ENCODE data around the gene FBXW10B. TPM values are rescaled to one million over a fixed set of nuclear protein-coding genes. Genes with fewer than 3 reads are reported as not detected.

FBXW10B gene
- total and polyA plus RNA-seq, 4 donors: 0.10 to 0.59 (median 0.42) TPM; not detected in 1

GRCh38 chr17:15649861-15650421 is 30.4 kb upstream of the FBXW10B start:
- Histone ChIP-seq H3K9ac (ENCODE audit: low read depth in 1 of 2, low read length in 2 of 2) (no peak overlapping the region), H3K36me3 (ENCODE audit: control insufficient read depth in 4 of 4, insufficient read depth in 3 of 4, low read depth in 1 of 4, low read length in 3 of 4) (no peaks in the 10 kb centered on the region), H3K27me3 (ENCODE audit: control insufficient read depth in 4 of 4, insufficient read depth in 4 of 4, low read length in 3 of 4) (no peaks in the 10 kb centered on the region), H3K27ac (ENCODE audit: low read depth in 1 of 2, low read length in 2 of 2) (no peak overlapping the region), H3K9me3 (ENCODE audit: control insufficient read depth in 4 of 4, low read length in 3 of 4) (no peaks in the 10 kb centered on the region), H3K4me1 (ENCODE audit: control insufficient read depth in 4 of 4, insufficient read depth in 4 of 4, low read length in 3 of 4) (peaks cover 0 to 7% (median 3%) of the 10 kb centered on the region in 4 donors), H3K4me3 (ENCODE audit: low read depth in 1 of 3, low read length in 3 of 3) (no peak overlapping the region)
- 57% methylated on average over 6 of the region's 6 CpGs for WGBS
- DNase-seq (ENCODE audit: low spot score): no peak
- TF ChIP-seq REST (IDR thresholded peaks at IDR 0.05) (no peak), HNF4G (IDR thresholded peaks at IDR 0.05) (no peak), FOXA1 (IDR thresholded peaks at IDR 0.05) (no peak), NR2F2 (IDR thresholded peaks at IDR 0.05) (no peak)
- TF ChIP-seq, protein P1, sequence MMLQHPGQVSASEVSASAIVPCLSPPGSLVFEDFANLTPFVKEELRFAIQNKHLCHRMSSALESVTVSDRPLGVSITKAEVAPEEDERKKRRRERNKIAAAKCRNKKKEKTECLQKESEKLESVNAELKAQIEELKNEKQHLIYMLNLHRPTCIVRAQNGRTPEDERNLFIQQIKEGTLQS (IDR thresholded peaks at IDR 0.05): no peak

DNA sequence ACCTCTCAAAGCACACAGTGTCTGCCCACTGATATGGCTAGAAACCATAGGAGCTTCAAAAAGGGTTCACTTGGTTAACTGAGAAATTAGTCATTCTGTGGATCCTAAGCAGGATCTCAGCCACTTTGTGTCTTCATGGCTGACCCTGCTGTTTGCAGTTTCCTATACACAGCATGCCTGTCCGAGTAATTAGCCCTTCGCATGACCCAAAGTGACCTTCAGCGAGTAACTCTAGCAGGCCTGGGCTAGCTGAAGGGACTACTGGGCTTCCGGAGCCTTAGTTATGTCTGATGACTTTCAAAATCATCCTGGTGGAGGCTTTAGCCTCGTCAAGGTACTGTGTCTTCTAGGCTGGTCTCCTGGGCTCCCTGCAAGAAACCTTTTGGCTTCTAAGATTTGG is 28.9 kb upstream of the FBXW10B start:
- Histone ChIP-seq H3K4me3 (ENCODE audit: low read depth in 1 of 3, low read length in 3 of 3) (no peak overlapping the region), H3K27me3 (ENCODE audit: control insufficient read depth in 4 of 4, insufficient read depth in 4 of 4, low read length in 3 of 4) (no peaks in the 10 kb centered on the region), H3K27ac (ENCODE audit: low read depth in 1 of 2, low read length in 2 of 2) (no peak overlapping the region), H3K4me1 (ENCODE audit: control insufficient read depth in 4 of 4, insufficient read depth in 4 of 4, low read length in 3 of 4) (peaks cover 0 to 7% (median 3%) of the 10 kb centered on the region in 4 donors), H3K9ac (ENCODE audit: low read depth in 1 of 2, low read length in 2 of 2) (no peak overlapping the region), H3K36me3 (ENCODE audit: control insufficient read depth in 4 of 4, insufficient read depth in 3 of 4, low read depth in 1 of 4, low read length in 3 of 4) (no peaks in the 10 kb centered on the region), H3K9me3 (ENCODE audit: control insufficient read depth in 4 of 4, low read length in 3 of 4) (no peaks in the 10 kb centered on the region)
- TF ChIP-seq MAX (IDR thresholded peaks at IDR 0.05): no peak
- no peak for TF ChIP-seq JUND (IDR thresholded peaks at IDR 0.05)
- TF ChIP-seq TAF1 (conservative IDR thresholded peaks at IDR 0.05): no peak
- TF ChIP-seq RAD21 (IDR thresholded peaks at IDR 0.05): no peak
- TF ChIP-seq FOXA2 (IDR thresholded peaks at IDR 0.05): no peak
- no peak for TF ChIP-seq SP1 (IDR thresholded peaks at IDR 0.05)
- no peak for TF ChIP-seq YY1 (IDR thresholded peaks at IDR 0.05)
- TF ChIP-seq, protein P2, sequence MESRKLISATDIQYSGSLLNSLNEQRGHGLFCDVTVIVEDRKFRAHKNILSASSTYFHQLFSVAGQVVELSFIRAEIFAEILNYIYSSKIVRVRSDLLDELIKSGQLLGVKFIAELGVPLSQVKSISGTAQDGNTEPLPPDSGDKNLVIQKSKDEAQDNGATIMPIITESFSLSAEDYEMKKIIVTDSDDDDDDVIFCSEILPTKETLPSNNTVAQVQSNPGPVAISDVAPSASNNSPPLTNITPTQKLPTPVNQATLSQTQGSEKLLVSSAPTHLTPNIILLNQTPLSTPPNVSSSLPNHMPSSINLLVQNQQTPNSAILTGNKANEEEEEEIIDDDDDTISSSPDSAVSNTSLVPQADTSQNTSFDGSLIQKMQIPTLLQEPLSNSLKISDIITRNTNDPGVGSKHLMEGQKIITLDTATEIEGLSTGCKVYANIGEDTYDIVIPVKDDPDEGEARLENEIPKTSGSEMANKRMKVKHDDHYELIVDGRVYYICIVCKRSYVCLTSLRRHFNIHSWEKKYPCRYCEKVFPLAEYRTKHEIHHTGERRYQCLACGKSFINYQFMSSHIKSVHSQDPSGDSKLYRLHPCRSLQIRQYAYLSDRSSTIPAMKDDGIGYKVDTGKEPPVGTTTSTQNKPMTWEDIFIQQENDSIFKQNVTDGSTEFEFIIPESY (IDR thresholded peaks at IDR 0.05): no peak
- TF ChIP-seq RXRA (IDR thresholded peaks at IDR 0.05): no peak
- no peak for TF ChIP-seq NR2F2 (IDR thresholded peaks at IDR 0.05)
- no peak for TF ChIP-seq CTCF (IDR thresholded peaks at IDR 0.05; ENCODE audit: low read depth, low read length, missing input control)
- TF ChIP-seq GABPA (IDR thresholded peaks at IDR 0.05 in 1 of 2, conservative IDR thresholded peaks at IDR 0.05 in 1 of 2): no peak
- TF ChIP-seq HNF4G (IDR thresholded peaks at IDR 0.05): no peak
- no peak for TF ChIP-seq FOXA1 (IDR thresholded peaks at IDR 0.05)
- TF ChIP-seq, protein P1 (IDR thresholded peaks at IDR 0.05): no peak
- TF ChIP-seq REST (IDR thresholded peaks at IDR 0.05): no peak
- TF ChIP-seq EGR1 (IDR thresholded peaks at IDR 0.05; ENCODE audit: low read depth in 2 of 2): no peak
- TF ChIP-seq HNF4A (conservative IDR thresholded peaks at IDR 0.05): no peak
- whole genome bisulfite sequencing: 89% methylated on average over 5 of the region's 5 CpGs
- DNase-seq (ENCODE audit: low spot score): no peak

Measured in liver (tissue), 9 donors.